Neural cell (in vitro differentiated cells): ENCODE data around the gene ANTXR2. TPM values are rescaled to one million over a fixed set of nuclear protein-coding genes. Genes with fewer than 3 reads are reported as not detected.

ENCODE experiments used
- H2AFZ ChIP-seq: fragments of 200-600, 300-800 bp; sonication (generic), shearing (Covaris generic); 2 replicates; pipeline ENCODE4 v1.6.0; 2014; ENCODE audit warnings: low read depth, mild to moderate bottlenecking, antibody characterized with exemption, low read length, moderate library complexity
- H3F3A ChIP-seq: fragments of 200-600 bp; shearing (Covaris generic); 2 replicates; pipeline ENCODE4 v1.6.1; 2016; ENCODE audit warnings: mild to moderate bottlenecking, moderate library complexity, mixed read lengths, antibody characterized with exemption, low read length; ENCODE audit not compliant: insufficient read depth, poor library complexity, severe bottlenecking
- H3K27ac ChIP-seq: fragments of 200-600, 300-800 bp; sonication (generic), shearing (Covaris generic); 2 replicates; pipeline ENCODE4 v1.5.1; 2014; ENCODE audit warnings: mild to moderate bottlenecking, low read length, moderate library complexity
- H3K27me3 ChIP-seq: fragments of 300-800, 200-600 bp; sonication (generic), shearing (Covaris generic); 2 replicates; pipeline ENCODE4 v1.6.0; 2014; ENCODE audit warnings: mild to moderate bottlenecking, low read depth, low read length, moderate library complexity; ENCODE audit not compliant: insufficient read depth
- H3K36me3 ChIP-seq: fragments of 300-800, 200-600 bp; sonication (generic), shearing (Covaris generic); 2 replicates; pipeline ENCODE4 v1.5.1; 2014; ENCODE audit warnings: mild to moderate bottlenecking, antibody characterized with exemption, low read length, moderate library complexity; ENCODE audit not compliant: insufficient read depth
- H3K4me2 ChIP-seq: fragments of 300-800, 200-600 bp; sonication (generic), shearing (Covaris generic); 2 replicates; pipeline ENCODE4 v1.6.0; 2014; ENCODE audit warnings: mild to moderate bottlenecking, low read length
- H3K4me3 ChIP-seq: fragments of 300-800, 200-600 bp; sonication (generic), shearing (Covaris generic); 2 replicates; pipeline ENCODE4 v1.5.1; 2014; ENCODE audit warnings: mild to moderate bottlenecking, low read length, moderate library complexity
- H3K79me2 ChIP-seq: fragments of 200-600 bp; shearing (Covaris generic); replicated peaks from 2 replicates; pipeline ENCODE4 v1.6.0; 2014; ENCODE audit warnings: mild to moderate bottlenecking, low read length, moderate library complexity; ENCODE audit not compliant: insufficient read depth
- H3K9ac ChIP-seq: fragments of 300-800, 200-600 bp; sonication (generic), shearing (Covaris generic); 2 replicates; pipeline ENCODE4 v1.6.1; 2016; ENCODE audit warnings: mild to moderate bottlenecking, low read length, mixed read lengths
- H3K9me2 ChIP-seq: fragments of 200-600 bp; shearing (Covaris generic); 2 replicates; pipeline ENCODE4 v1.6.1; 2016; ENCODE audit warnings: mild to moderate bottlenecking, low read length, mixed read lengths; ENCODE audit not compliant: insufficient read depth
- H3K9me3 ChIP-seq: fragments of 200-600, 300-800 bp; sonication (generic), shearing (Covaris generic); 2 replicates; pipeline ENCODE4 v1.6.1; 2016; ENCODE audit warnings: mild to moderate bottlenecking, mixed run types, low read length, moderate library complexity, mixed read lengths
- H4K20me1 ChIP-seq: fragments of 200-600 bp; shearing (Covaris generic); 2 replicates; pipeline ENCODE4 v1.6.1; 2016; ENCODE audit warnings: mild to moderate bottlenecking, mixed run types; ENCODE audit not compliant: insufficient read depth
- EP300 ChIP-seq: fragments of 450-650 bp; conservative IDR thresholded peaks from 2 replicates; pipeline ENCODE4 v1.6.1; 2014; ENCODE audit warnings: antibody characterized with exemption, mild to moderate bottlenecking, moderate library complexity; ENCODE audit not compliant: poor library complexity, severe bottlenecking
- EZH2 ChIP-seq: fragments of 200-600, 300-800 bp; shearing (Covaris generic), sonication (generic); IDR thresholded peaks from 2 replicates; pipeline ENCODE4 v1.6.1; 2014; ENCODE audit warnings: antibody characterized with exemption, low read length, borderline replicate concordance, mild to moderate bottlenecking; ENCODE audit not compliant: insufficient read depth, poor library complexity, severe bottlenecking
- MXI1 ChIP-seq: fragments of 450-650 bp; conservative IDR thresholded peaks from 2 replicates; pipeline ENCODE4 v1.6.1; 2014; ENCODE audit warnings: antibody characterized with exemption, mild to moderate bottlenecking; ENCODE audit not compliant: poor library complexity, severe bottlenecking
- POLR2AphosphoS5 ChIP-seq: IDR thresholded peaks from 2 replicates; pipeline ENCODE4 v1.6.1; 2012
- RAD21 ChIP-seq: fragments of 450-650 bp; conservative IDR thresholded peaks from 2 replicates; pipeline ENCODE4 v1.6.1; 2014; ENCODE audit warnings: antibody characterized with exemption, mild to moderate bottlenecking, moderate library complexity
- REST ChIP-seq: IDR thresholded peaks from 2 replicates; pipeline ENCODE4 v1.6.1; 2012; ENCODE audit warnings: borderline replicate concordance
- SMC3 ChIP-seq: fragments of 450-650 bp; conservative IDR thresholded peaks from 2 replicates; pipeline ENCODE4 v1.6.1; 2014; ENCODE audit warnings: antibody characterized with exemption, mild to moderate bottlenecking, moderate library complexity; ENCODE audit not compliant: poor library complexity
- TAF1 ChIP-seq: IDR thresholded peaks from 2 replicates; pipeline ENCODE4 v1.6.1; 2012; ENCODE audit warnings: low read depth
- polyA plus RNA-seq: library from polyadenylated mRNA; depleted of rRNA; stranded (reverse); fragments of >200 nt; gene quantifications from 2 replicates; pipeline ENCODE4 v1.2.3, GENCODE V29; 2014

Gene ANTXR2
- polyA plus RNA-seq, 1 donor from 2014 or later, result 31.7 TPM

GRCh38 chr4:80073473-80074008, 512 bp upstream of the ANTXR2 start:
- Histone ChIP-seq H3K4me3 (peak overlapping the region; percentile 88), H3K4me2 (peak overlapping the region; percentile 63), H3K9me2 (no peaks in the 10 kb centered on the region), H4K20me1 (no peaks in the 10 kb centered on the region), H3K79me2 (peaks cover 20% of the 10 kb centered on the region), H3K27ac (no peak overlapping the region), H2AFZ (no peak overlapping the region), H3F3A (no peaks in the 10 kb centered on the region), H3K36me3 (no peaks in the 10 kb centered on the region), H3K9me3 (no peaks in the 10 kb centered on the region), H3K27me3 (no peaks in the 10 kb centered on the region), H3K9ac (peak overlapping the region; percentile 80)
- no peak for TF ChIP-seq TAF1
- TF ChIP-seq EZH2, result no peak
- TF ChIP-seq POLR2AphosphoS5, result no peak
- TF ChIP-seq REST, result no peak
- no peak for TF ChIP-seq RAD21
- no peak for TF ChIP-seq SMC3

- H3K36me3 ChIP-seq, result no peaks in the 10 kb centered on the region
- H3K4me2 ChIP-seq, result peak overlapping the region; percentile 73
- H3K4me3 ChIP-seq, result peak overlapping the region; percentile 88
- no peaks in the 10 kb centered on the region for H3K9me3 ChIP-seq
- peak overlapping the region; percentile 80 for H3K9ac ChIP-seq
- H2AFZ ChIP-seq, result peak overlapping the region; percentile 84
- H3F3A ChIP-seq, result no peaks in the 10 kb centered on the region
- peaks cover 20% of the 10 kb centered on the region for H3K79me2 ChIP-seq
- no peaks in the 10 kb centered on the region for H3K27me3 ChIP-seq
- no peaks in the 10 kb centered on the region for H3K9me2 ChIP-seq
- no peaks in the 10 kb centered on the region for H4K20me1 ChIP-seq
- peak overlapping the region; percentile 50 for H3K27ac ChIP-seq
- TF ChIP-seq POLR2AphosphoS5 (peak; percentile 19), MXI1 (peak; percentile 41), EP300 (peak; percentile 34), RAD21 (no peak)
Observed at GRCh38 chr4:80072228-80072743, 743 bp downstream of the ANTXR2 start.

GRCh38 chr4:80071604-80072227, 1.3 kb downstream of the ANTXR2 start:
- Histone ChIP-seq H3K27ac (peak overlapping the region; percentile 50), H2AFZ (peak overlapping the region; percentile 84), H3K9ac (peak overlapping the region; percentile 80), H4K20me1 (no peaks in the 10 kb centered on the region), H3K79me2 (peaks cover 20% of the 10 kb centered on the region), H3K36me3 (peaks cover under 1% of the 10 kb centered on the region), H3K9me3 (no peaks in the 10 kb centered on the region), H3K27me3 (no peaks in the 10 kb centered on the region), H3K4me2 (peak overlapping the region; percentile 73), H3K9me2 (no peaks in the 10 kb centered on the region), H3F3A (no peaks in the 10 kb centered on the region), H3K4me3 (peak overlapping the region; percentile 88)
- no peak for TF ChIP-seq POLR2AphosphoS5
- TF ChIP-seq SMC3, result no peak
